Measurements from ENCODE around the gene IKZF4. TPM values are rescaled to one million over a fixed set of nuclear protein-coding genes. Genes with fewer than 3 reads are reported as not detected.

IKZF4 gene
- total and polyA plus RNA-seq, 2 experiments from 2014 or later: 4.6 to 9.0 TPM

GRCh38 chr12:56040151-56040550 is 19.3 kb downstream of the IKZF4 start (continued):
- no peak for TF ChIP-seq ETS1 (IDR thresholded peaks at IDR 0.05)
- TF ChIP-seq EZH2 (IDR thresholded peaks at IDR 0.05; ENCODE audit: low read depth, unreplicated experiment): no peak
- no peak for TF ChIP-seq CREB1 (CRISPR knock-in tag; IDR thresholded peaks at IDR 0.05; ENCODE audit: low read depth)
- no peak for TF ChIP-seq ZNF114 (CRISPR knock-in tag; IDR thresholded peaks at IDR 0.05)

- peak overlapping the region; percentile 78 for H3K4me2 ChIP-seq
- peaks cover 28% of the 10 kb centered on the region for H3K4me1 ChIP-seq (ENCODE audit: insufficient read depth)
- peaks cover 19% of the 10 kb centered on the region for H4K20me1 ChIP-seq (replicated peaks; ENCODE audit: insufficient read depth)
- H3K79me2 ChIP-seq (replicated peaks; ENCODE audit: insufficient read depth): peaks cover 21% of the 10 kb centered on the region
- H3K27ac ChIP-seq (ENCODE audit: low read depth): peak overlapping the region; percentile 97
- Mint-ChIP-seq H3K9me3 (no peaks in the 10 kb centered on the region; the same call in 1 of the 3 replicates), H3K36me3 (ENCODE audit: low read depth) (peaks cover 41% of the 10 kb centered on the region), H3K27ac (peak overlapping the region; percentile 98), H3K4me3 (peak overlapping the region; percentile 95), H3K4me1 (peaks cover 43% of the 10 kb centered on the region), H3K27me3 (ENCODE audit: insufficient read depth, low read depth, poor library complexity) (peaks cover 7% of the 10 kb centered on the region)
- H2AFZ ChIP-seq: peak overlapping the region; percentile 44; the same call in 1 of the 2 replicates
- peak; percentile 48 for ATAC-seq
- H3K9me2 ChIP-seq (ENCODE audit: insufficient read depth): no peaks in the 10 kb centered on the region
- TF ChIP-seq CTCF (conservative IDR thresholded peaks at IDR 0.05; ENCODE audit: low read depth in 2 of 2): peak in 1 of 2 experiments; percentile 46; a peak in 2 of 4 replicates
- TF ChIP-seq STAT1 (IDR thresholded peaks at IDR 0.05; ENCODE audit: unreplicated experiment): no peak
- H3K4me3 ChIP-seq: peak overlapping the region; percentile 53
- DNase-seq (ENCODE audit: low spot score): peak; percentile 64
- peaks cover 23% of the 10 kb centered on the region for H3K36me3 ChIP-seq (ENCODE audit: insufficient read depth)
- no peaks in the 10 kb centered on the region for H3K27me3 ChIP-seq (ENCODE audit: insufficient read depth)
- peaks cover 44% of the 10 kb centered on the region for H3F3A ChIP-seq (replicated peaks; ENCODE audit: low read depth)
Observed at GRCh38 chr12:56040963-56041551, 20.2 kb downstream of the IKZF4 start.

GRCh38 chr12:56041552-56042429 is 20.9 kb downstream of the IKZF4 start, which contains the start of gene RPS26:
Gene RPS26 (plus strand): TSS chr12:56041918. CDS start chr12:56042167, 249 bp downstream.
- H3K4me2 ChIP-seq: peak within 1 kb of the TSS; percentile 100
- Mint-ChIP-seq H3K36me3 (ENCODE audit: low read depth) (peaks cover 40% of the 10 kb centered on the region), H3K4me3 (peak within 1 kb of the TSS; percentile 95), H3K27me3 (ENCODE audit: insufficient read depth, low read depth, poor library complexity) (peaks cover 7% of the 10 kb centered on the region), H3K4me1 (peaks cover 47% of the 10 kb centered on the region), H3K9me3 (no peaks in the 10 kb centered on the region; the same call in 1 of the 3 replicates), H3K27ac (peak within 1 kb of the TSS; percentile 99)
- H4K20me1 ChIP-seq (replicated peaks; ENCODE audit: insufficient read depth): peaks cover 19% of the 10 kb centered on the region
- peaks cover 23% of the 10 kb centered on the region for H3K36me3 ChIP-seq (ENCODE audit: insufficient read depth)
- H3K27ac ChIP-seq (ENCODE audit: low read depth): peak within 1 kb of the TSS; percentile 98
- peaks cover 28% of the 10 kb centered on the region for H3K4me1 ChIP-seq (ENCODE audit: insufficient read depth)
- no peaks in the 10 kb centered on the region for H3K27me3 ChIP-seq (ENCODE audit: insufficient read depth)
- no peaks in the 10 kb centered on the region for H3K9me2 ChIP-seq (ENCODE audit: insufficient read depth)
- peak; percentile 89 for ATAC-seq
- peaks cover 51% of the 10 kb centered on the region for H3F3A ChIP-seq (replicated peaks; ENCODE audit: low read depth)
- peak within 1 kb of the TSS; percentile 99 for H3K4me3 ChIP-seq
- peaks cover 21% of the 10 kb centered on the region for H3K79me2 ChIP-seq (replicated peaks; ENCODE audit: insufficient read depth)
- peak; percentile 100 for DNase-seq (ENCODE audit: low spot score)
- H2AFZ ChIP-seq: peak within 1 kb of the TSS; percentile 97
- TF ChIP-seq CTCF (conservative IDR thresholded peaks at IDR 0.05; ENCODE audit: low read depth in 2 of 2) (peak; percentile 31 to 75; a peak in 3 of 4 replicates), ZNF114 (CRISPR knock-in tag; IDR thresholded peaks at IDR 0.05) (no peak), CREB1 (CRISPR knock-in tag; IDR thresholded peaks at IDR 0.05; ENCODE audit: low read depth) (peak; percentile 90), EZH2 (IDR thresholded peaks at IDR 0.05; ENCODE audit: low read depth, unreplicated experiment) (no peak), JUNB (IDR thresholded peaks at IDR 0.05; ENCODE audit: unreplicated experiment) (no peak)
- TF ChIP-seq, protein P1, sequence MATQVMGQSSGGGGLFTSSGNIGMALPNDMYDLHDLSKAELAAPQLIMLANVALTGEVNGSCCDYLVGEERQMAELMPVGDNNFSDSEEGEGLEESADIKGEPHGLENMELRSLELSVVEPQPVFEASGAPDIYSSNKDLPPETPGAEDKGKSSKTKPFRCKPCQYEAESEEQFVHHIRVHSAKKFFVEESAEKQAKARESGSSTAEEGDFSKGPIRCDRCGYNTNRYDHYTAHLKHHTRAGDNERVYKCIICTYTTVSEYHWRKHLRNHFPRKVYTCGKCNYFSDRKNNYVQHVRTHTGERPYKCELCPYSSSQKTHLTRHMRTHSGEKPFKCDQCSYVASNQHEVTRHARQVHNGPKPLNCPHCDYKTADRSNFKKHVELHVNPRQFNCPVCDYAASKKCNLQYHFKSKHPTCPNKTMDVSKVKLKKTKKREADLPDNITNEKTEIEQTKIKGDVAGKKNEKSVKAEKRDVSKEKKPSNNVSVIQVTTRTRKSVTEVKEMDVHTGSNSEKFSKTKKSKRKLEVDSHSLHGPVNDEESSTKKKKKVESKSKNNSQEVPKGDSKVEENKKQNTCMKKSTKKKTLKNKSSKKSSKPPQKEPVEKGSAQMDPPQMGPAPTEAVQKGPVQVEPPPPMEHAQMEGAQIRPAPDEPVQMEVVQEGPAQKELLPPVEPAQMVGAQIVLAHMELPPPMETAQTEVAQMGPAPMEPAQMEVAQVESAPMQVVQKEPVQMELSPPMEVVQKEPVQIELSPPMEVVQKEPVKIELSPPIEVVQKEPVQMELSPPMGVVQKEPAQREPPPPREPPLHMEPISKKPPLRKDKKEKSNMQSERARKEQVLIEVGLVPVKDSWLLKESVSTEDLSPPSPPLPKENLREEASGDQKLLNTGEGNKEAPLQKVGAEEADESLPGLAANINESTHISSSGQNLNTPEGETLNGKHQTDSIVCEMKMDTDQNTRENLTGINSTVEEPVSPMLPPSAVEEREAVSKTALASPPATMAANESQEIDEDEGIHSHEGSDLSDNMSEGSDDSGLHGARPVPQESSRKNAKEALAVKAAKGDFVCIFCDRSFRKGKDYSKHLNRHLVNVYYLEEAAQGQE (IDR thresholded peaks at IDR 0.05; ENCODE audit: unreplicated experiment): no peak
